Measurements from ENCODE around the gene CD22. TPM values are rescaled to one million over a fixed set of nuclear protein-coding genes. Genes with fewer than 3 reads are reported as not detected.

Gene CD22
- total and polyA plus RNA-seq, 2 of the 4 experiments (the other 2 are of a cell fraction) = 0.18 to 0.22 TPM

DNA sequence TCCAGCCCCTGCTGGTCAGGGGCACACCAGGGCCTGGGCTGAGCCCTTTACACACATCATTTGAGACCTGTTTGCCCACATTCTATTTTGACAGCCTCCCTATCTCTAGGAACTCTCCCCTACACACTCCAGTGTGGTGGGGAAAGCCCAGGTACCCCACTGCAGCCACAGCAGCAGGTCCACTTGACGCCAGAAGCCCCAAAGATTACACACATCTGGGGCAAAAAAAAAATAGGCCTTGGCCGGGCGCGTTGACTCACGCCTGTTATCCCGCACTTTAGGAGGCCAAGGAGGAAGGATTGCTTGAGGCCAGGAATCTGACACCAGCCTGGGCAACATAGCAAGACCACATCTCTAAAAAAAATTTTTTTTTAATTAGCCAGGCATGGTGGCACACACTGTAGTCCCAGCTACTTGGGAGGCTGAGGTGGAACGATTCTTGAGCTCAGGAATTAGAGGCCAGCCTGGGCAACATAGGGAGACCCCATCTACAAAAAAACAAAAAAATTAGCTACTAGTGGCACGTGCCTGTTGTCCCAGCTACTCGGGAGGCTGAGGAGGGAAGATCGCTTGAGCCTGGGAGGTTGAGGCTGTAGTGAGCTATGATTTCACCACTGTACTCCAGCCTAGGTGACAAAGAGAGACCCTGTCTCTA, 18.0 kb upstream of the CD22 start:
- H3K56ac ChIP-seq (ENCODE audit: extremely low read depth, insufficient read depth, low read length) = no peak overlapping the region
- H4K8ac ChIP-seq (ENCODE audit: low read depth in 2 of 2, low read length in 2 of 2) = no peak overlapping the region
- no TSS peak for BruUV-seq (replicated peaks)
- H3K4me1 ChIP-seq (ENCODE audit: control insufficient read depth, insufficient read depth, low read length) = no peaks in the 10 kb centered on the region
- H3K4me2 ChIP-seq (ENCODE audit: low read depth, low read length) = no peak overlapping the region
- H4K91ac ChIP-seq (ENCODE audit: insufficient read depth, low read depth, low read length) = no peak overlapping the region
- ATAC-seq (ENCODE audit: low read depth) (no peak), DNase-seq (no peak)
- ChIA-PET CTCF (no interaction called here), POLR2A (ENCODE audit: unreplicated experiment) (no interaction called here)
- H3K9ac ChIP-seq (ENCODE audit: low read depth, low read length) = no peak overlapping the region
- in situ Hi-C loops (cut with MboI; ENCODE audit: low sequenced_read_pairs) (no loop called here), intact Hi-C loops (cut with micrococcal nuclease) (no loop called here), dilution Hi-C loops (cut with HindIII; ENCODE audit: low sequenced_read_pairs, unreplicated experiment) (no loop called here)
- no peak overlapping the region for H3K4ac ChIP-seq (ENCODE audit: low read depth, low read length)
- no peak overlapping the region for H3K23ac ChIP-seq (ENCODE audit: low read depth, low read length)
- H3K9me3 ChIP-seq (ENCODE audit: control insufficient read depth, insufficient read depth, low read length) = no peaks in the 10 kb centered on the region
- no peak overlapping the region for H2AK9ac ChIP-seq (replicated peaks; ENCODE audit: low read depth, low read length, poor library complexity)
- H2BK5ac ChIP-seq (ENCODE audit: low read depth, low read length, poor library complexity, severe bottlenecking) = no peak overlapping the region
- no peaks in the 10 kb centered on the region for H3K9me1 ChIP-seq (ENCODE audit: insufficient read depth, low read length)
- 20% methylated on average over 1 of the region's 10 CpGs; no CpG with 5 or more reads in 1 of the 2 experiments for WGBS, 2 experiments (ENCODE audit: extremely low coverage in 2 of 2, insufficient read length in 1 of 2)
- H2AFZ ChIP-seq (replicated peaks; ENCODE audit: low read length, poor library complexity) = no peak overlapping the region
- no peak overlapping the region for H3K27ac ChIP-seq (ENCODE audit: insufficient read depth, low read length)
- H3K14ac ChIP-seq (replicated peaks; ENCODE audit: low read depth, low read length) = no peak overlapping the region
- no peak overlapping the region for H3K18ac ChIP-seq (ENCODE audit: low read depth, low read length)
- no peaks in the 10 kb centered on the region for H3K79me1 ChIP-seq (ENCODE audit: low read depth in 1 of 2, low read length in 2 of 2)
- H3K4me3 ChIP-seq (ENCODE audit: insufficient read depth, low read depth, low read length) = no peak overlapping the region
- no peak overlapping the region for H2AK5ac ChIP-seq (ENCODE audit: low read depth, low read length)
- H2BK20ac ChIP-seq (ENCODE audit: low read depth, low read length) = no peak overlapping the region
- H4K5ac ChIP-seq (ENCODE audit: low read depth, low read length) = no peak overlapping the region
- H3K27me3 ChIP-seq (ENCODE audit: control insufficient read depth, insufficient read depth, low read length) = no peaks in the 10 kb centered on the region; the same call in 1 of the 2 replicates
- TF ChIP-seq MAZ (IDR thresholded peaks at IDR 0.05; ENCODE audit: borderline replicate concordance, low read depth, low read length) = no peak
- TF ChIP-seq RCOR1 (IDR thresholded peaks at IDR 0.05; ENCODE audit: insufficient replicate concordance, low read length) = no peak
- no peak for TF ChIP-seq SMC3 (IDR thresholded peaks at IDR 0.05; ENCODE audit: low read depth, low read length)
- TF ChIP-seq, protein P1, sequence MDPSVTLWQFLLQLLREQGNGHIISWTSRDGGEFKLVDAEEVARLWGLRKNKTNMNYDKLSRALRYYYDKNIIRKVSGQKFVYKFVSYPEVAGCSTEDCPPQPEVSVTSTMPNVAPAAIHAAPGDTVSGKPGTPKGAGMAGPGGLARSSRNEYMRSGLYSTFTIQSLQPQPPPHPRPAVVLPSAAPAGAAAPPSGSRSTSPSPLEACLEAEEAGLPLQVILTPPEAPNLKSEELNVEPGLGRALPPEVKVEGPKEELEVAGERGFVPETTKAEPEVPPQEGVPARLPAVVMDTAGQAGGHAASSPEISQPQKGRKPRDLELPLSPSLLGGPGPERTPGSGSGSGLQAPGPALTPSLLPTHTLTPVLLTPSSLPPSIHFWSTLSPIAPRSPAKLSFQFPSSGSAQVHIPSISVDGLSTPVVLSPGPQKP (IDR thresholded peaks at IDR 0.05; ENCODE audit: borderline replicate concordance, low read depth, low read length) = no peak
- no peak for TF ChIP-seq NFE2L2 (IDR thresholded peaks at IDR 0.05; ENCODE audit: low read depth, low read length)
- TF ChIP-seq BHLHE40 (IDR thresholded peaks at IDR 0.05; ENCODE audit: low read depth, low read length) = no peak
- TF ChIP-seq, protein P2, sequence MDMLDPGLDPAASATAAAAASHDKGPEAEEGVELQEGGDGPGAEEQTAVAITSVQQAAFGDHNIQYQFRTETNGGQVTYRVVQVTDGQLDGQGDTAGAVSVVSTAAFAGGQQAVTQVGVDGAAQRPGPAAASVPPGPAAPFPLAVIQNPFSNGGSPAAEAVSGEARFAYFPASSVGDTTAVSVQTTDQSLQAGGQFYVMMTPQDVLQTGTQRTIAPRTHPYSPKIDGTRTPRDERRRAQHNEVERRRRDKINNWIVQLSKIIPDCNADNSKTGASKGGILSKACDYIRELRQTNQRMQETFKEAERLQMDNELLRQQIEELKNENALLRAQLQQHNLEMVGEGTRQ (IDR thresholded peaks at IDR 0.05; ENCODE audit: low read depth, low read length) = no peak
- TF ChIP-seq FOS (IDR thresholded peaks at IDR 0.05; ENCODE audit: low read depth, low read length) = no peak
- TF ChIP-seq POLR2A (IDR thresholded peaks at IDR 0.05; ENCODE audit: low read depth, low read length) = no peak
- no peak for TF ChIP-seq MAFK (IDR thresholded peaks at IDR 0.05; ENCODE audit: low read depth, low read length)
- no peak for TF ChIP-seq RFX5 (IDR thresholded peaks at IDR 0.05; ENCODE audit: low read depth, low read length)
- no peak overlapping the region for H2BK120ac ChIP-seq (ENCODE audit: low read depth, low read length)
- H3K36me3 ChIP-seq (ENCODE audit: control insufficient read depth, insufficient read depth, low read length) = no peaks in the 10 kb centered on the region
- H2BK15ac ChIP-seq (ENCODE audit: low read depth, low read length) = no peak overlapping the region
- H4K20me1 ChIP-seq (ENCODE audit: insufficient read depth, low read length) = no peaks in the 10 kb centered on the region

Measured in IMR-90 (cell line).